Activated CD4-positive, alpha-beta T cell treated with anti-CD3 and anti-CD28 coated beads, Interleukin-2, Interleukin-6, amounts not matched to agents 100 ng/mL and 50 ng/mL, durations not matched to agents 16 hours and 8 hours (primary cell): ENCODE data around the gene SUPT20HL1.

Experiments used
- DNase-seq: peaks from one replicate; pipeline ENCODE4 v3.0.0-alpha.2; 2020

SUPT20HL1 gene

GRCh38 chrX:24399550-24399949, 39.1 kb downstream of the SUPT20HL1 start:
- DNase-seq: no peak

GRCh38 chrX:24405959-24406358, 45.5 kb downstream of the SUPT20HL1 start:
- no peak for DNase-seq
